ENCODE results near the gene COMT. TPM values are rescaled to one million over a fixed set of nuclear protein-coding genes. Genes with fewer than 3 reads are reported as not detected.
A peak's percentile ranks its signal among the peaks of the same experiment; 100 is the strongest.

The COMT gene
- total and polyA plus RNA-seq, 4 experiments from 2014 or later, result 36.8 to 93.9 (median 66.1) TPM

DNA sequence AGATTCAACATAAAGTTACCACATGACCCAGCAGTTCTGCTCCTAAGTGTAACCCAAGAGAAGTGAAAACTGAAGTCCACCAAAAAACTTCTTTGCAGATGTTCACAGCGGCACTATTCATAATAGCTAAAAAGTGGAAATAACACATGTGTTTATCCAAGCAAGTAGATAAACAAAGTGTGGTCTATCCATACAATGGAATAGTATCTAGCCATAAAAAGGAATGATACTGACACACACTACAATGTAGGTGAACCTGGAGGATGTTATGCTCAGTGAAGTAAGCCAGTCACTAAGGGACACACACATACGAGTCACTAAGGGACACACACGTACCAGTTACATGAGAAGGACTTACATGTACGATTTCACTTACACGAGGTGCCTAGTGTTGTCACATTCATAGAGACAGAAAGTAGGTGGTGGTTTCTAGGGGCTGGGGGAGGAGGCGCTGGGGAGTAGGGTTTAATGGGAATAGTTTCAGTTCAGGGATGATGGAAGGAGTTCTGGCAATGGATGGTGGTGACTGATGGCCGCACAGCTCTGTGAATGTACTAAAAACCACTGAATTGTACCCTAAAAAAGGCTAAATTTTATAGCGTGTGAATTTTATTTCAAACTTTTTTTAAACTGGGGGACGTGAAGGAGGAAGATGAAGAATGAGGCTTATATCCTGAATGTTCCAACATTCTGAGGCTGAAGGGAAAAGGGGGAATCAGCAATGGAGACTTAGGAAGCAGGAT is 27.2 kb upstream of the COMT start:
- ChIA-PET POLR2A (ENCODE audit: partially characterized antibody) (no interaction called here), CTCF (ENCODE audit: partially characterized antibody) (interaction anchor here (0.9 to 5.9 kb wide), 4 partner anchors 28 to 183 kb away, joined by 3 to 100 read pairs (median 32); no protein-coding TSS in a partner anchor)
- DNase-seq, result no peak
- Mint-ChIP-seq H3K36me3 (peaks cover 38 to 46% of the 10 kb centered on the region in 2 donors), H3K27me3 (no peaks in the 10 kb centered on the region), H3K4me1 (peaks cover 2 to 6% (median 5%) of the 10 kb centered on the region in 4 donors), H3K4me3 (peak overlapping the region in 1 of 8 donors; percentile 64), H3K9me3 (peaks cover 0 to 6% (median 0%) of the 10 kb centered on the region in 8 donors), H3K27ac (peak overlapping the region in 1 of 7 donors; percentile 74)
- intact Hi-C loops (cut with micrococcal nuclease), result no loop called here
- no peaks in the 10 kb centered on the region for H3K9me3 ChIP-seq (ENCODE audit: control insufficient read depth in 1 of 2, low read length in 2 of 2)
- no peak overlapping the region for H3K4me3 ChIP-seq (ENCODE audit: low read length in 2 of 2)
- no peak overlapping the region for H3K27ac ChIP-seq (ENCODE audit: low read depth, low read length)
- H3K36me3 ChIP-seq (ENCODE audit: insufficient read depth, low read length), result peaks cover 47% of the 10 kb centered on the region
- no peaks in the 10 kb centered on the region for H3K27me3 ChIP-seq (ENCODE audit: insufficient read depth, low read length)
- H3K4me1 ChIP-seq (ENCODE audit: insufficient read depth, low read length), result peaks cover 6% of the 10 kb centered on the region

DNA sequence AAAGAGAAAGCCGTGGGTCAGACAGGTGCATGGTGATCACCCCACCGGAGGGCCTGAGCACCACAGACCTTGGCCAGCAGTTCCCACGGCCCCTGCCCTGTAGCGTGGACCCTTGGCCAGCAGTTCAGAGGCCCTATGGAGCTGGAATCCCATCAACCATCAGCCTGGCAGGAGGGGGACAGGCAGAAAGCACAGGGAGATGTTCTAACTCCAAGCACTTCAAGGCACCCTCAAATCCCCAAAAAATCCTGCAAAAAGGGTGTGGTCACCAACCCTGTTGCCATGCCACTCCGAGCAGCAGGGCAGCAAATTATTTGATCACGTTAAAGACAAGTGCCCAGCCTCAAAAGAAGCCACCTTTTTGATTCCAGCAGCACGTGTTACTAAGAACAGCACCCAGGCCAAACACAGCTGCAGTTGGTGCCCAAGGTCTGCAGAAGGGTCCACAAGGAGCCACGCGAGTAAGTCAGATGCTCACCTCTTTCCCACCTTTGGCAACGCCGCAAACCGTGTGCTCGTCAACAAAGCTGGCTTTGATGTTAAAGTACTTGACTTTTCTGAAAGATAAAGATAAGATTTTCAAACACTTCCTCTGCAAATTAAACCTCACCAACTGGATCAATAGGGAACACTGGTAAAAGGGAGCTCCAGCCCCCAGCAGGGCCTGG is 26.2 kb upstream of the COMT start:
- Mint-ChIP-seq H3K36me3 (peaks cover 34 to 39% of the 10 kb centered on the region in 2 donors), H3K27ac (no peak overlapping the region), H3K4me1 (no peaks in the 10 kb centered on the region), H3K27me3 (no peaks in the 10 kb centered on the region), H3K9me3 (peaks cover 0 to 3% (median 0%) of the 10 kb centered on the region in 8 donors), H3K4me3 (no peak overlapping the region)
- POLR2A ChIA-PET (ENCODE audit: partially characterized antibody), result no interaction called here
- CTCF ChIA-PET (ENCODE audit: partially characterized antibody), result interaction anchor here (1.3 to 5.9 kb wide), 2 partner anchors 159 to 184 kb away, joined by 5 to 100 read pairs; no protein-coding TSS in a partner anchor
- DNase-seq, result no peak
- Histone ChIP-seq H3K27ac (ENCODE audit: low read depth, low read length) (no peak overlapping the region), H3K9me3 (ENCODE audit: control insufficient read depth in 1 of 2, low read length in 2 of 2) (no peaks in the 10 kb centered on the region), H3K4me3 (ENCODE audit: low read length in 2 of 2) (no peak overlapping the region), H3K4me1 (ENCODE audit: insufficient read depth, low read length) (no peaks in the 10 kb centered on the region), H3K36me3 (ENCODE audit: insufficient read depth, low read length) (peaks cover 50% of the 10 kb centered on the region), H3K27me3 (ENCODE audit: insufficient read depth, low read length) (no peaks in the 10 kb centered on the region)
- intact Hi-C loops (cut with micrococcal nuclease), result no loop called here

DNA sequence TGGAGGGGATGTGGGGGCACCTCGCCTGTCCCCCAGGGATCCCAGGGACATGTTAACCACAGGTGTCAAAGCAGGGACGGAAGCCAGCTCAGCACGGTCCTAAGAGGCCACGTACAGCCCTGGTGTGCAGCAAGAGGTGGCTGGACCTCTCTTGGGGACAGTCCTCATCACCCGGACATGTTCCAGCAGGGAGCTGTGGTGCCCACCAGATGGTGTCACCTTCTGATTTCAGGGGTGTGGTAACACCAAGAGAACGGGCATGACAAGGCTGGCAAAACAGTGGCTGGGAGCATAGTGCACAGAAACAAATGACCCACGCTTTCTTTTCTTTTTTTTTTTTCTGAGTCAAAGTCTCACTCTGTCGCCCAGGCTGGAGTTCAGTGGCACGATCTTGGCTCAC is 25.6 kb upstream of the COMT start:
- H3K27me3 Mint-ChIP-seq, result no peaks in the 10 kb centered on the region
- Histone ChIP-seq H3K36me3 (ENCODE audit: insufficient read depth, low read length) (peaks cover 50% of the 10 kb centered on the region), H3K9me3 (ENCODE audit: control insufficient read depth in 1 of 2, low read length in 2 of 2) (no peaks in the 10 kb centered on the region), H3K4me3 (ENCODE audit: low read length in 2 of 2) (no peak overlapping the region), H3K27ac (ENCODE audit: low read depth, low read length) (no peak overlapping the region), H3K4me1 (ENCODE audit: insufficient read depth, low read length) (no peaks in the 10 kb centered on the region), H3K27me3 (ENCODE audit: insufficient read depth, low read length) (no peaks in the 10 kb centered on the region)
- no peak overlapping the region for H3K4me3 Mint-ChIP-seq
- no peak for DNase-seq
- POLR2A ChIA-PET (ENCODE audit: partially characterized antibody), result no interaction called here
- intact Hi-C loops (cut with micrococcal nuclease), result no loop called here
- H3K27ac Mint-ChIP-seq, result no peak overlapping the region
- CTCF ChIA-PET (ENCODE audit: partially characterized antibody), result interaction anchor here (1.0 to 2.2 kb wide), 3 partner anchors 19 to 186 kb away, joined by 5 to 8 read pairs (median 6); no protein-coding TSS in a partner anchor
- peaks cover 34 to 39% of the 10 kb centered on the region in 2 donors for H3K36me3 Mint-ChIP-seq
- H3K4me1 Mint-ChIP-seq, result no peaks in the 10 kb centered on the region
- peaks cover 0 to 3% (median 0%) of the 10 kb centered on the region in 8 donors for H3K9me3 Mint-ChIP-seq

DNA sequence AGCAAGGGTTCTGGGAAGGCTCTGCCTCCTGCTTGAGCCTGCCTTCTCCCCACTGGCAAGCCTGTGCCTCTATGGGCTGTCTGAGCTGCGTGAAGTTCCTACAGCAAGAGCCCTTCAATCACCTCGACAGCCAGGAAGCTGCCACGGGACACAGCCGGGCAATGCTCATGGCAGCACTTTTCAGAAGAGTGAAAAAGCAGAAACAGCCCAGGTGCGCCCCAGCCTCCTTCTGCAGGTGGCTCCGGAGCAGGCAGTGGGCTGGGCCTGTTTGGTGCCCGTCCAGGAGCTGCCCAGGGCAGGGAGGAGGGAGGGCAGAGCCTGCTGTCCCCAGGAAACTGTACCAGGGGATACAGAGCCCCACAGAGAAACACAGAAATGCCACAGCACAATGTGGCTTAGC is 24.6 kb upstream of the COMT start:
- H3K4me3 Mint-ChIP-seq, result no peak overlapping the region
- Histone ChIP-seq H3K27me3 (ENCODE audit: insufficient read depth, low read length) (no peaks in the 10 kb centered on the region), H3K36me3 (ENCODE audit: insufficient read depth, low read length) (peaks cover 50% of the 10 kb centered on the region), H3K4me1 (ENCODE audit: insufficient read depth, low read length) (no peaks in the 10 kb centered on the region), H3K27ac (ENCODE audit: low read depth, low read length) (no peak overlapping the region), H3K9me3 (ENCODE audit: control insufficient read depth in 1 of 2, low read length in 2 of 2) (no peaks in the 10 kb centered on the region), H3K4me3 (ENCODE audit: low read length in 2 of 2) (no peak overlapping the region)
- no peak overlapping the region for H3K27ac Mint-ChIP-seq
- H3K9me3 Mint-ChIP-seq, result peaks cover 0 to 3% (median 0%) of the 10 kb centered on the region in 8 donors
- intact Hi-C loops (cut with micrococcal nuclease), result no loop called here
- peaks cover 34 to 40% of the 10 kb centered on the region in 2 donors for H3K36me3 Mint-ChIP-seq
- H3K27me3 Mint-ChIP-seq, result no peaks in the 10 kb centered on the region
- ChIA-PET CTCF (ENCODE audit: partially characterized antibody) (interaction anchor here (1.0 to 2.2 kb wide), 3 partner anchors 20 to 187 kb away, joined by 6 to 8 read pairs (median 8); no protein-coding TSS in a partner anchor), POLR2A (ENCODE audit: partially characterized antibody) (no interaction called here)
- no peak for DNase-seq
- no peaks in the 10 kb centered on the region for H3K4me1 Mint-ChIP-seq

DNA sequence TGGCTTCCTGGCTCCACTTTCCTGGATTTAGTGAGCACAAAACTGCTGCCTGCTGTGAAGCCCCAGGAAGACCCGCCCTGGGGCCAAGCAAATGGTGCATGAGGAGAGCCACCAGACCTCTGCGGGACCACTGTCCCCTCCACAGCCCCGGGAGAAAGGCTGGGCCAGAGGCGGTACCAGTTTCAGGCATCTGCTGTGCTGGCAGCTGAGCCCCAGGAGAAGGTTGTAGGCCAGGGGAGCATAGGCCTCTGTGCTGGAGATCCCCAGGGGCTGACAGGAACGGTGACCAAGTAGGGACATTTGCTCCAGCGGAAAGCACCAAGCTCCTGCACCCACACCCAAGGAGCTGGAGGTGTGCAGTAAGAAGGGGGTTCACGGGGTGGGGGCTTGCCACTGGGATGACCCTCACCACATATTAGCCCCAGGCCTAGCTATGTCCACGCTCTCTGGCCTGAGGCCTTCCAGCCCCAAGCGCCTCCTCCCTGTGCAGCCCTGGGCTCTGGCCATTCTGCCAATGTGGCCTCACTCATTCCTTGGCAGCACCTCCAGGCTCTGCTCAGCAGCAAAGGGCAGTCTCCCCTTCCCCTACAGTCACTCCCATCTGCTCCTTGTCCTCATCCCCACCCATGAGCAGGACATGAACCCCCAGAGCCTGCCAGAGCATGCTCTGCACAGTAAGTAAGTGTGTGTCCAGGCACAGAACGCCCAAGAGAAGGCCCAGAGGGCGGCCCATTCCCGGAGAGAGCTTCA is 24.0 kb upstream of the COMT start:
- intact Hi-C loops (cut with micrococcal nuclease), result no loop called here
- H3K27me3 Mint-ChIP-seq, result no peaks in the 10 kb centered on the region
- DNase-seq, result no peak
- Histone ChIP-seq H3K4me1 (ENCODE audit: insufficient read depth, low read length) (no peaks in the 10 kb centered on the region), H3K36me3 (ENCODE audit: insufficient read depth, low read length) (peaks cover 50% of the 10 kb centered on the region), H3K4me3 (ENCODE audit: low read length in 2 of 2) (no peak overlapping the region), H3K27ac (ENCODE audit: low read depth, low read length) (no peak overlapping the region), H3K27me3 (ENCODE audit: insufficient read depth, low read length) (no peaks in the 10 kb centered on the region), H3K9me3 (ENCODE audit: control insufficient read depth in 1 of 2, low read length in 2 of 2) (no peaks in the 10 kb centered on the region)
- ChIA-PET POLR2A (ENCODE audit: partially characterized antibody) (no interaction called here), CTCF (ENCODE audit: partially characterized antibody) (interaction anchor here (1.4 to 2.2 kb wide), 3 partner anchors 7 to 187 kb away, joined by 3 to 8 read pairs (median 6); no protein-coding TSS in a partner anchor)
- peaks cover 34 to 41% of the 10 kb centered on the region in 2 donors for H3K36me3 Mint-ChIP-seq
- no peak overlapping the region for H3K27ac Mint-ChIP-seq
- no peaks in the 10 kb centered on the region for H3K4me1 Mint-ChIP-seq
- H3K9me3 Mint-ChIP-seq, result peaks cover 0 to 3% (median 0%) of the 10 kb centered on the region in 8 donors
- no peak overlapping the region for H3K4me3 Mint-ChIP-seq

DNA sequence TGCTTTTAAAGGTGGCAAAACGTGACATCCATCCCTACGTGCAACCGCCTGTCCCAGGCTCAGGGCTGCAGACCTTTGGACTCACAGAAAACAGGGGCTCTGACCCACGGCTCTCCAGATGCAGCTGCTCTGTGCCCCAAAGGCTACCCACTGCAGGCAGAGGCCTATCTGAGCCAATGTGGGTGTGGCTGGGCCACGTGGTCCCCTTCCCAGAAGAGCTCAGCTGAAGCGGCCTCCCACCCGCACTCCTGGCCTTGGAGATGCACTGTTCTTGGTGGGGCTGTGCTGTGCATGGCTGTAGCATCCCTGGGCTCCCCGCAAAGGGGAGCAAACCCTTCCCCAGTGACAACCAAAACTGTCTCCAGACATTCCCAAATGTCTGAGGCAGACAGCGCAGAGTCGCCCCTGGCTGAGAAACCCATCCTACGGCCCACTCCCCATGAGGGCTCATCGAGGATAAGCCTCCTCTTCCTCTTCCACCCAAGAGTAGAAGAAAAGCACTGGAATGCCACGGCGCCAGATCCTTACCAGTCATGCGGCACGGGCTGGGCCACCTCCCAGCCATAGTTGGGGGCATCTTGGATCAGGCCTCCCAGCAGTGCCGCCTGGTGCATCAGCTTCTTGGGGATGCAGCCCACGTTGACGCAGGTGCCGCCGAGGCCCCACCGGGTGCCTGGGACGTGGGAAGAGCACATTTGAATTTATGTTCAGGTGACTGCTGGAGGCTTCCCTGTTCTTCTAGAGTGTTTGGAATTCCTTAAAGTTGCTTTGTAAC is 23.1 kb upstream of the COMT start:
- Histone ChIP-seq H3K36me3 (ENCODE audit: insufficient read depth, low read length) (peaks cover 47% of the 10 kb centered on the region), H3K4me1 (ENCODE audit: insufficient read depth, low read length) (no peaks in the 10 kb centered on the region), H3K9me3 (ENCODE audit: control insufficient read depth in 1 of 2, low read length in 2 of 2) (no peaks in the 10 kb centered on the region), H3K27ac (ENCODE audit: low read depth, low read length) (no peak overlapping the region), H3K27me3 (ENCODE audit: insufficient read depth, low read length) (no peaks in the 10 kb centered on the region), H3K4me3 (ENCODE audit: low read length in 2 of 2) (no peak overlapping the region)
- H3K9me3 Mint-ChIP-seq, result peaks cover 0 to 3% (median 0%) of the 10 kb centered on the region in 8 donors
- no peaks in the 10 kb centered on the region for H3K4me1 Mint-ChIP-seq
- no peak for DNase-seq
- H3K4me3 Mint-ChIP-seq, result no peak overlapping the region
- H3K27me3 Mint-ChIP-seq, result no peaks in the 10 kb centered on the region
- ChIA-PET POLR2A (ENCODE audit: partially characterized antibody) (no interaction called here), CTCF (ENCODE audit: partially characterized antibody) (interaction anchor here (1.4 to 2.2 kb wide), 3 partner anchors 8 to 188 kb away, joined by 3 to 8 read pairs (median 6); no protein-coding TSS in a partner anchor)
- no peak overlapping the region for H3K27ac Mint-ChIP-seq
- peaks cover 27 to 36% of the 10 kb centered on the region in 2 donors for H3K36me3 Mint-ChIP-seq
- intact Hi-C loops (cut with micrococcal nuclease), result no loop called here

All from CD4-positive, alpha-beta memory T cell (primary cell).